Activated CD8-positive, alpha-beta T cell treated with anti-CD3 and anti-CD28 coated beads, Interleukin-2, amount 10 ng/mL, durations not matched to agents 7 days and 5 days (primary cell): ENCODE measurements around the gene CAPSL. TPM values are rescaled to one million over a fixed set of nuclear protein-coding genes. Genes with fewer than 3 reads are reported as not detected.
"Not testable (repeated sequence)": the region's sequence is repeated elsewhere in the genome, so short reads cannot be mapped to it uniquely, and the experiment has no call there.

Experiments
- ATAC-seq: fragments of 150-1000 bp; cut with Tn5 transposase; one replicate; pipeline ENCODE4 v1.10.0; 2021; ENCODE audit warnings: moderate library complexity
- CTCF ChIA-PET: fragments of 350-600 bp; sonication (Branson Sonifier 250); formaldehyde crosslinking; loops from one replicate; lab custom pipeline; 2021; ENCODE audit warnings: antibody characterized with exemption; lab: Charles Lee
- POLR2A ChIA-PET: fragments of 350-600 bp; sonication (Branson Sonifier 250); formaldehyde crosslinking; loops from one replicate; lab custom pipeline; 2021; ENCODE audit warnings: antibody characterized with exemption; lab: Charles Lee
- DNase-seq: peaks from one replicate; pipeline ENCODE4 v3.0.0-alpha.2; 2020
- H3K27ac Mint-ChIP-seq: one replicate; pipeline ENCODE4 v1.8.0; 2021; ENCODE audit warnings: mild to moderate bottlenecking, mixed read lengths
- H3K27me3 Mint-ChIP-seq: one replicate; pipeline ENCODE4 v1.8.0; 2021; ENCODE audit warnings: low read depth, mixed read lengths
- H3K36me3 Mint-ChIP-seq: one replicate; pipeline ENCODE4 v1.8.0; 2021; ENCODE audit warnings: low read depth, mixed read lengths
- H3K4me1 Mint-ChIP-seq: one replicate; pipeline ENCODE4 v1.8.0; 2021; ENCODE audit warnings: low read depth, mixed read lengths
- H3K4me3 Mint-ChIP-seq: one replicate; pipeline ENCODE4 v1.8.0; 2021; ENCODE audit warnings: mild to moderate bottlenecking, mixed read lengths
- H3K9me3 Mint-ChIP-seq: one replicate; pipeline ENCODE4 v1.8.0; 2022; ENCODE audit warnings: mixed read lengths; ENCODE audit not compliant: insufficient read depth
- total RNA-seq, 2 experiments: library from RNA; stranded (reverse); gene quantifications; one replicate each; pipeline ENCODE4 v1.2.3, GENCODE V29; 2021

Gene CAPSL
- total RNA-seq, 2 experiments from 2014 or later, result not detected

DNA sequence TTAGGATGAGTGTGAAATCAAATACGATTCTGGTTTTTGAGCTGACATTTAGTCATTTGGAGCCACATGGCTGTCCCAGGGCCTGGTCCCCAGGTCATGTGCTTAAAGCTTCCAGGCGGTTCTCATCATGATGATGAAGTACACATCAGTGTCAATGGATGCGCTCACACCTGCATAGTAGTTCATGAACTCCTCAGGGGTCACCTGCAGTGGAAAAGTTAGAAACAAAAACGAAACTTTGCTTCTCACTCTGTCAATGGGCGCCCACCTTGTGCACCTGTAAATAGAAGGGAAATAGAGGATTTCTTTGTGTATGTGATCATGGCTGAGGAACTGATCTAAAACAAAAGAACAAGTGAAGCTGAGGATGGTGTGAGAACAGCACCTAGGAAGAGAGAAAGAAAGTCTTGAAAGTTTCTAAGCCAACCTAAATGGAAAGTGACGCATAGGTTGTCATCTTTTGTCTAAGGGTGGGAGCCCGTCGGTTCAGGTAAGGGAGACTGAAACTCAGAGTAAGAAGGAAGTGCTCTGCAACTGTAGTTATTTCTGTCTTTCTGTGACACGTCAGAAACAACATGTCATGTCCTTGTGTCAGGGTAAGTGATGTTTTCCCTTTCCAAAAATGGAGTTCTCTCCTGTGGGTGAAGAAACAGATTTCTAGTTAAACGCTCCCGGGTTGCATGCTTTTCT, 33.8 kb downstream of the CAPSL start:
- POLR2A ChIA-PET, result interaction anchor here (0.7 to 1.5 kb wide), 5 partner anchors 23 to 72 kb away, joined by 3 to 6 read pairs (median 5); no protein-coding TSS in a partner anchor
- H3K36me3 Mint-ChIP-seq, result peaks cover 18% of the 10 kb centered on the region
- peak; percentile 20 for ATAC-seq
- H3K27me3 Mint-ChIP-seq, result no peaks in the 10 kb centered on the region
- peak overlapping the region; percentile 85 for H3K27ac Mint-ChIP-seq
- DNase-seq, result peak; percentile 41
- H3K9me3 Mint-ChIP-seq, result peaks cover 17% of the 10 kb centered on the region
- CTCF ChIA-PET, result interaction anchor here (1.0 to 5.7 kb wide), 5 partner anchors 21 to 232 kb away, joined by 3 to 29 read pairs (median 4); no protein-coding TSS in a partner anchor
- peak overlapping the region; percentile 24 for H3K4me3 Mint-ChIP-seq
- peaks cover 73% of the 10 kb centered on the region for H3K4me1 Mint-ChIP-seq

- Mint-ChIP-seq H3K9me3 (peaks cover 17% of the 10 kb centered on the region), H3K27ac (peak overlapping the region; percentile 85), H3K27me3 (no peaks in the 10 kb centered on the region), H3K36me3 (peaks cover 18% of the 10 kb centered on the region), H3K4me3 (no peak overlapping the region), H3K4me1 (peaks cover 76% of the 10 kb centered on the region)
- DNase-seq, result no peak
- no peak for ATAC-seq
- ChIA-PET POLR2A (interaction anchor here (0.7 to 1.5 kb wide), 5 partner anchors 22 to 91 kb away, joined by 3 to 5 read pairs (median 4); no protein-coding TSS in a partner anchor), CTCF (interaction anchor here (1.5 to 2.5 kb wide), 5 partner anchors 21 to 231 kb away, joined by 3 to 12 read pairs (median 4); no protein-coding TSS in a partner anchor)
Measured at GRCh38 chr5:35903631-35904203, 34.7 kb downstream of the CAPSL start.

GRCh38 chr5:35902046-35902672, 36.3 kb downstream of the CAPSL start:
- peak overlapping the region; percentile 65 for H3K27ac Mint-ChIP-seq
- DNase-seq (peak; percentile 65), ATAC-seq (peak; percentile 93)
- CTCF ChIA-PET, result interaction anchor here (0.7 to 2.5 kb wide), 10 partner anchors 23 to 284 kb away, joined by 3 to 12 read pairs (median 4); partner anchors contain the start of gene SPEF2
- H3K9me3 Mint-ChIP-seq, result peaks cover 17% of the 10 kb centered on the region
- H3K4me3 Mint-ChIP-seq, result no peak overlapping the region
- POLR2A ChIA-PET, result interaction anchor here (0.6 to 1.5 kb wide), 5 partner anchors 22 to 96 kb away, joined by 3 to 8 read pairs (median 4); partner anchors contain the start of gene IL7R
- H3K4me1 Mint-ChIP-seq, result peaks cover 68% of the 10 kb centered on the region
- H3K27me3 Mint-ChIP-seq, result no peaks in the 10 kb centered on the region
- H3K36me3 Mint-ChIP-seq, result peaks cover 18% of the 10 kb centered on the region

DNA sequence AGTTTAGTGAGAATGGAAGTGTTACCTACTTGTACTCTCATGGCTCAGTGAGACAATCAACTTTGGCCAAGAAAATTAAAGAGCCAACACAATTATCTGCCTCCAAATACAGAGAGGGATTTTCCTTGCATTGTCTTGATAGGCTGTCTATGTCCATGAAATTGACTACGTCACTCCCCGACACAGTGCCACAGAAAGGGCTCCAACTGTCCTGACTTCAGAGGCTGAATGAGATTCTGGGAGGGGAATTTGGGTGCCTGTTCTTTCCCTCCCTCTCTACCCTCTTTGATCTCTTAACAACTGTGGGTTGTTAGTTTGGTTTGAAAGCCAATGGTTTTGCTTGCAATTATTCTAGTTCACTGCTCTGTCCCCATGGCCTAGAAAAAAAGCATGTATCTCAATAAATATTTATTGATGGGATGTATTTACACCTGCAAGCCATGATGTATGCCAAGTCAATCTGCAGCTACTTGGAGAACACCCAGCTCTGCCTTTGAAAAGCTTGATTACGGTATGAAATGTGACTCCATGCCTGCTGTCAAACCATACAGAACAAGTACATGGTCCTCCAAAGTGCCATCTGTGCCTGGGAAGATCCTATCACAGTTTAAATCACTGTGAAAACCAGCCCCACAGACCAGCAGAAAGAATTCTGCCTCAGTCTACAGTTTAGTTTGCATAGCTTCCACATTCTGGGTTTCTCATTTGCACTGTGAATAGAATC, 37.3 kb downstream of the CAPSL start:
- POLR2A ChIA-PET, result interaction anchor here (0.7 to 1.2 kb wide), 3 partner anchors 21 to 106 kb away, joined by 3 to 4 read pairs (median 3); no protein-coding TSS in a partner anchor
- no peak overlapping the region for H3K27ac Mint-ChIP-seq

DNA sequence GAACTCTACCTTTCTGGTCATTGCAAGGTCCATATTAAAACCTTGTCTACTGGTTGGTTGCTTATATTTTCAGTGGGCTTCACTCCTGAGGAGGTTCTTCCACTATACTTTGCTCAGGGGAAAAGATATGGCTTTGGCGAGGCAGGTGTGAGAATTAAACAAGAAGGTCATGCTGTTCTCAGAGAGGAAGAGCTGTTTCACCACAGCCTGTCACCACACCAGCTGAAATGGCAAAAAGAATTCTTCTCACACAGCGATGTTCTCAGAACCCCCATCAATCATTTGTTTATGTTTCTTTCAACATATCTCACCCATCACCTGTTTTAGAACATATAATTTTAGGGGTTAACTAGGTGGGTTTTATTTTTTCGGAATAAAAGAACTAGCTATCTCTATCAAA, 38.6 kb downstream of the CAPSL start:
- Mint-ChIP-seq H3K4me3 (no peak overlapping the region), H3K36me3 (peaks cover 13% of the 10 kb centered on the region), H3K27me3 (no peaks in the 10 kb centered on the region), H3K9me3 (peaks cover 13% of the 10 kb centered on the region), H3K4me1 (peaks cover 59% of the 10 kb centered on the region), H3K27ac (peak overlapping the region; percentile 40)
- CTCF ChIA-PET, result interaction anchor here (0.6 to 3.8 kb wide), 9 partner anchors 18 to 283 kb away, joined by 3 to 19 read pairs (median 4); partner anchors contain the start of gene SPEF2
- peak; percentile 31 for ATAC-seq
- POLR2A ChIA-PET, result no interaction called here
- DNase-seq, result peak; percentile 58

More for the DNA sequence above, 37.3 kb downstream of the CAPSL start:
- no peak for DNase-seq
- no peak for ATAC-seq
- H3K36me3 Mint-ChIP-seq, result peaks cover 16% of the 10 kb centered on the region
- peaks cover 68% of the 10 kb centered on the region for H3K4me1 Mint-ChIP-seq
- H3K4me3 Mint-ChIP-seq, result no peak overlapping the region
- no peaks in the 10 kb centered on the region for H3K27me3 Mint-ChIP-seq
- CTCF ChIA-PET, result interaction anchor here (0.7 to 3.8 kb wide), 9 partner anchors 23 to 283 kb away, joined by 3 to 16 read pairs (median 6); partner anchors contain the start of gene SPEF2
- peaks cover 14% of the 10 kb centered on the region for H3K9me3 Mint-ChIP-seq

DNA sequence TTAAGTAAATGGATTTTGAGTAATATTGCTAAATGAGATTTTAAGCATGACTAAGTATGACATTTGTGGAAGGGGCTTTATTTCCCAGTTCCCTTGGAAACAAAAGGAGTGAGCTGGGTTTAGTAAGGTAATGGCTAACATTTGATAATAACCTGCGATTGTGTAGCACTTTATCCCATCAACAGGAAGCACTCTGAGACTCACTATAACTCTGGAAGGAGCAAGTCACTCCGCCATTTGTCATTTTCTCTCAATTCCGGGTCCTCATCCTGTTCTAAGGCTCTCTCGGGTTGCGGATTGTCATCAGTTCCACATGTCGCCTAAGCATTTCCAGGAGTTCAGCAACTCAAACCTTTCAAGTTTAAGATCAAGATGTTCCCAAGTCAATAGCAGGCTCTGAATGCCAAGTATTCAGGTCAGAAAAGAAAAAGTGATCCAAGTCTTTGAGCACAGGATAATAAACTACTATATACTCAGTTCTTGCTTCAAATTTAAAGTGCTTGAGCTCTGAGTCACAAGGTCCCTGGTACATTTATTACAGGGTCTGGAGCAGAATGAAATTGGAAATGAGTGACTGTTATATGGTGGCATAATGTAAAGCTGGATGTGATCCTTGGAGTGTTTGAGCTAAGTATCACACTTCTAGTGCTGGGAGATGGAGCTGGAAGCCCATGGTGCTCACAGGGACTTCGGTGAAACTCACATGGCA, 39.3 kb downstream of the CAPSL start:
- Mint-ChIP-seq H3K4me3 (no peak overlapping the region), H3K9me3 (peaks cover 7% of the 10 kb centered on the region), H3K36me3 (peaks cover 7% of the 10 kb centered on the region), H3K4me1 (peaks cover 52% of the 10 kb centered on the region), H3K27ac (no peak overlapping the region), H3K27me3 (no peaks in the 10 kb centered on the region)
- ChIA-PET POLR2A (interaction anchor here (1.0 kb wide), 1 partner anchor 29 kb away, joined by 3 read pairs; no protein-coding TSS in a partner anchor), CTCF (interaction anchor here (0.8 to 3.8 kb wide), 10 partner anchors 9 to 282 kb away, joined by 3 to 19 read pairs (median 4); partner anchors contain the start of gene SPEF2)
- DNase-seq (no peak), ATAC-seq (no peak)

GRCh38 chr5:35894131-35894530, 44.3 kb downstream of the CAPSL start:
- Mint-ChIP-seq H3K27me3 (no peaks in the 10 kb centered on the region), H3K4me3 (no peak overlapping the region), H3K36me3 (peaks cover 1% of the 10 kb centered on the region), H3K4me1 (peaks cover 3% of the 10 kb centered on the region), H3K9me3 (no peaks in the 10 kb centered on the region), H3K27ac (no peak overlapping the region)
- POLR2A ChIA-PET, result no interaction called here
- no peak for ATAC-seq
- DNase-seq, result no peak
- CTCF ChIA-PET, result interaction anchor here (0.7 to 2.9 kb wide), 2 partner anchors 13 to 120 kb away, joined by 3 to 8 read pairs; no protein-coding TSS in a partner anchor

DNA sequence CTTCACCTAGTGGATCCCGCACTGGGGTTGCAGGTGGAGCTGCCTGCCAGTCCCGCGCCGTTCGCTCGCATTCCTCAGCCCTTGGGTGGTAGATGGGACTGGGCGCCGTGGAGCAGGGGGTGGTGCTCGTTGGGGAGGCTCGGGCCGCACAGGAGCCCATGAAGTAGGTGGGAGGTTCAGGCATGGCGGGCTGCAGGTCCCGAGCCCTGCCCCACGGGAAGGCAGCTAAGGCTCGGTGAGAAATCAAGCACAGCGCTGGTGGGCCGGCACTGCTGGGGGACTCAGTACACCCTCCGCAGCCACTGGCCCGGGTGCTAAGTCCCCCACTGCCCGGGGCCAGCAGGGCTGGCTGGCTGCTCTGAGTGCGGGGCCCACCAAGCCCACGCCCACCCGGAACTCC, 45.6 kb downstream of the CAPSL start:
- H3K27ac Mint-ChIP-seq, ATAC-seq, H3K9me3 Mint-ChIP-seq, H3K4me3 Mint-ChIP-seq, POLR2A ChIA-PET, H3K27me3 Mint-ChIP-seq, H3K4me1 Mint-ChIP-seq, DNase-seq, H3K36me3 Mint-ChIP-seq: not testable (repeated sequence)
- CTCF ChIA-PET, result interaction anchor here (2.9 kb wide), 1 partner anchor 12 kb away, joined by 8 read pairs; no protein-coding TSS in a partner anchor

DNA sequence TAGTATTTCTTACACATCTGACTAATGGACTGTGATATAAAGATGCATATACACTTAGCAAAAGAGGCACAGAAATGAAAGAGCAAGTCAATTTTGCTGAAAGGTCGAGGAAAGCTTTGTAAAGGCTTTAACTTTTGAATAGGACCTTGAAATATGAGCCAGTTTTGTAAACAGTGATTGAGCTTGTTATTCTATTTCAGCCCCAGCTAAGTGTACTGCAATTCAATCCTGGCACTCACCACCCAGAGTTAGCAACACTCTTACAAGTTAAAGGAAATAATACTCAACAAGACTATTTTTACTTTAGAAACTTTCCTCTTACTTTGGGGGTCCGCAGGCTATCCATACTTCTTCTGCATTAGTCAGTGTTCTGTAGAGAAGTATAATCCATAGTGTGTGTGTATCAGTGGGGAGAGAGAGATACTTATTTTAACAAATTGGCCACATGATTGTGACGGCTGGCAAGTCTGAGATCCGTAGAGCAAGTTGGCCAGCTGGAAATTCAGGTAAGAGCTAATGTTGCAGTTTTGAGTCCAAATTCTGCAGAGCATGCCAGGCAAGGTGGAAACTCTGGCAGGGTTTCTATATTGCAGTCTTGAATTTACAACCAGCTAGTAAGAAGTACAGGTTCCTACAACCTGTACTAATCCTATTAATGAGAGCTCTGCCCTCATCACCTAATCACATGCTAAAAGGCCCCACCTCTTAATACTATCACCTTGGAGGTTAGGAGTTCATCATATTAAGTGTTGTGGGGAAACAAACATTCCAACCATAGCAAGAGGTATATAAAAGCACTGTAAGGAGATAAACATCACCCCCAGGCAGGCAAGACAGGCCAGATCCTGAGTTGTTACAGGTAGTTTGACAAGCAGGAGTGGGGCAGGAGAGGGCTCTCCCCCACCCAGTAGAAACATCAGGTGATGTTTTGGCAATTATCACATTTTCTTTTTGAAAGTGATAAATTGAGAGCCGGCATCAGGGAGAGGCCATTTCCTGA, 48.1 kb downstream of the CAPSL start:
- H3K27me3 Mint-ChIP-seq, result no peaks in the 10 kb centered on the region
- DNase-seq, result no peak
- no peak overlapping the region for H3K27ac Mint-ChIP-seq
- ATAC-seq, result no peak
- H3K36me3 Mint-ChIP-seq, result peaks cover 1% of the 10 kb centered on the region
- CTCF ChIA-PET, result interaction anchor here (0.7 to 1.2 kb wide), 5 partner anchors 9 to 238 kb away, joined by 3 to 4 read pairs (median 3); no protein-coding TSS in a partner anchor
- no peak overlapping the region for H3K4me3 Mint-ChIP-seq
- H3K9me3 Mint-ChIP-seq, result no peaks in the 10 kb centered on the region
- POLR2A ChIA-PET, result no interaction called here
- H3K4me1 Mint-ChIP-seq, result no peaks in the 10 kb centered on the region
